Activated naive CD4-positive, alpha-beta T cell (primary cell): ENCODE data around the gene EIF3L.

Experiments
- DNase-seq, 4 experiments: peaks; one replicate each; lab custom pipeline; 2025; lab: John Stamatoyannopoulos, UW

EIF3L gene

GRCh38 chr22:37854946-37855345 is 5.7 kb downstream of the EIF3L start:
- DNase-seq, result no peak

DNA sequence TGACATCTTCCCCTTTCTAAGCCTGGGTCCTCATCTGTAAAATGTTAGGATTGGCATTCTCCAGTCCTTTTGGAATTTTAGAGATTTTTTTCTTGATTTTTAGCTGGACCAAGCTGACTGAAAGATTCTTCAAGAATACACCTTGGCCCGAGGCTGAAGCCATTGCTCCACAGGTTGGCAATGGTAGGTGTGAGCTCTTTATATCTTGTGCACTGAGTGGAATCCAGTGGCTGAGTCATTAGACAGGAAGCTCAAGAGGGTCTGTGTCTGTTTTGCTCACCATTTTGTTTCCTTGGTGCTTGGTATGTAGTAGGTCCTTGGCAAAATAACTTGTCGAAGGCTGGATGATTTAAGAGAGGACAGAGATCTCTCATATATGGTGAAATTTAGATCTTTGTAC is 6.2 kb downstream of the EIF3L start:
- DNase-seq, result no peak

DNA sequence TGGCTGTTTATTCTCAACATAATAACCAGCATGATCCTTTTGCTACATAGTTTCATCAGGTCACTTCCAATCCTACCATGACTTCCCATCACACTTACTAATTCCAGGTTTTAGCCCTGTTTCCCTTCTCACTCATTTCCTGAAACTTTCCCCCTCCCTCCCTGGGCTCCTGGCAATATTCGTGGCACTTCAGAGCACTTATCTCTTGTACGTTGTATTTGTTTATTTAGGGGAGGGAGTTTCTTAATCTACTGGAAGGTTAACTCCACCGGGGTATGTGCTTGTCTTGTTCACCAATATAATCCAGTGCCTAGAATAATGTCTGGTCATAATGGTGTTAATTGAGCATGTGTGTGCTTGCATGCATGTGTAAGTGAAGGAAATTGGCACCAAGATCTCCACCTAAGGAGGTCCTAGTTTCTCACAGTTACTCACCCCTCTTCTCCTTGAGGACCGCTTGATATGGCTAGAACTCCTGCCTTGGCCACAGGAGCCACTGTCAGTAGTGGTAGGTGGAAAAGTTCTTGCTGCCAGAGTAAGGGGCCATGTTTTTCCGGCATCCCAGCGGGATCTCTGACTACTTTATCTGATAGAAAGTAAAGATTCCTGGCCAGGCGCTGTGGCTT is 11.7 kb downstream of the EIF3L start:
- DNase-seq, result no peak

GRCh38 chr22:37862570-37863325 is 13.5 kb downstream of the EIF3L start:
- no peak for DNase-seq

DNA sequence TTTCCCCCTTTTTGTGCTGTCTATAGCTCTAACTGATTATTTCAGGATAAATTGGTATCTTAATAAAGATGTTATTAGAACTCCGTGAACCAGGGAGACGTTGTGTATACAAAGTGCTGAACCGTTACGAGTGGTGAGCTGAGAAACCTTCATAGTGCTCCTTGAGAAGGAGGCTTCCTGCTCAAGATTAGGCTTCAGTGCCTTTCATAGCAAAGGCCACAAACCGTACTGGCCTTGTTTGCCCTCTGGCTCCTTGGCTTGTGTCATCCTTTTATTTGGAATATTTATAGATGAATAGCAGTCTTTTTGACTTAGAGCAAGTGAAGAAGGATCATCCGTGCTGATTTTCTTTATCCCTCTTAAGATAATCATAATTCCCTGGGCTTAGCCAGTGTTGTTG is 16.3 kb downstream of the EIF3L start:
- no peak for DNase-seq

- DNase-seq, result no peak
These were observed 21.1 kb downstream of the EIF3L start for GRCh38 chr22:37870273-37870672.

GRCh38 chr22:37880668-37881440 is 31.6 kb downstream of the EIF3L start:
- DNase-seq, result no peak

GRCh38 chr22:37884420-37884819 is 35.2 kb downstream of the EIF3L start:
- no peak for DNase-seq

GRCh38 chr22:37887584-37888378 is 38.6 kb downstream of the EIF3L start:
- DNase-seq, result no peak

- DNase-seq, result no peak
These were observed 42.7 kb downstream of the EIF3L start for GRCh38 chr22:37891926-37892325.

GRCh38 chr22:37892566-37893335 is 43.5 kb downstream of the EIF3L start:
- no peak for DNase-seq

DNA sequence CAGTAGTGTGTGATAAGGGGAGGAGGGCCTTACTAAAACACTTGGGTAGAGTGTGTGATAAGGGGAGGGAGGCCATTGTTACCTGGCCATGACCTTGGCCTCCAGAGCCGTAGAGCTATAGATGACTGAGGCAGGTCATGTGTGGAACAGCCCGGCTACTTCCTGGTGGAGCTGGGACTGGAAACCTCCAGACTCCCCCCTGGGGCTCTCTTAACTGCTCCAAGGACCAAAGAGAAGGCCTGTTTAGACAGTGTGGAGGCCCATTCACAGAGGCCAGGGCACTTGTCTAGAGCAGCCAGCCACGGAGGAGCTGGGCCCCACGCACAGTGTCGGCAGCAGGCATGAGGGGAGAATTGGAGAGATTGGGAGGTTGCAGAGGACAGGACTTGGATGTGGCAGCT is 44.4 kb downstream of the EIF3L start:
- DNase-seq, result no peak

GRCh38 chr22:37894939-37895670 is 45.9 kb downstream of the EIF3L start:
- DNase-seq, result no peak

DNA sequence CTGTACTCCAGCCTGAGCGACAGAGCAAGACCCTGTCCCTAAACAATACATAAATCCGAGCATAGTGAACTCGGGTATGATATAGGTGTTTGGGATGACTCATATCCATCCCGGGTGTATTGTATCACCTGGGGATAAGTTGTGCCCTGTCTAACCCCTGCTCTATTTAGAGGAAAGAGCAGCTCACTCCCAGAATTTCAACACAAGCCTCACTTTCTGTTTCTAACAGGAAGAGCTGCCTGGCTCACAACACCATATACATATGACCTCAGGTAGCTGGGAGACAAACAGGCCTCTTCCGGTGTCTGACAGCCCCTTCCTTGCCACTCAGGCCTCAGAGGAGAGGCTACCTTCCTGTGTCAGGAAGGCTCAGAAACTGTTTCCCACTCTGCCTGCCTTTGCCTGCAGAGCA is 47.0 kb downstream of the EIF3L start:
- DNase-seq, result peak in 1 of 4 experiments; percentile 16

DNA sequence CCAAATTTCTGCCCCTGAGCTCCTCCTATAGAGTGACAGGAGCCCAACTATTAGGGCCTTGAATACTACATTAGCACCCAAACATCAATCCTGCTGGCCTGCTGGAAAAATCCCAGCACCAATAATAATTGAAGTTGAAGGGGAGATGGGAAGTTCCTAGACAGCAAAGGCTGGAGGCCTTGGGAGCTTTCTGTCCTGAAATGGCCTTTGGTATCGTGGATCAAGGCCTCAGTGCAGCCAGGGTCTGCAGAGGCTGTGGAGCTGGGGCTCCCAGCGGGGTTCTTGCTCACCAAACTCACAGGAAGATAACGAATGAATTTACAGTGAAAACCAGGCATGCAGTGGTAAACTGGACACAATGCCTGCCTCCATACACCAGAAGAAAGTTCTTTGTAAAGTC is 47.7 kb downstream of the EIF3L start:
- no peak for DNase-seq

DNA sequence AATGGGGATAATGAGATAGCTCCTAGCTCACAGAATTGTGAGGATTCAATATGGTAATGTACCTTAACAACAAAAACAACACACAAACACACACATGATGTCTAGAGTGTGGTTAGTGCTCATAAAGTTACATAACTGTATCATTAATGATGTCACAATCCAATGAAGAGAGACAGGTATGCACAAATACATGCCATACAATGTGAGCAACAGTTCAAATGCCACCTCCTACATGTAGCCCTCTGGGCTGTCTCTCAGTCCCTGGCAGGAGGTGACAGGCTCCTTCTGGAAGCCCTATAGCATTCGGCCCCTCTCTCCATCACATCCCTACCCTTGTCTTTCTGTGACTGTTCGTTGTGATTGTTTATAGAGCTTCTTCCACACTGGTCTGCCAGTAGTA is 48.6 kb downstream of the EIF3L start:
- no peak for DNase-seq

DNA sequence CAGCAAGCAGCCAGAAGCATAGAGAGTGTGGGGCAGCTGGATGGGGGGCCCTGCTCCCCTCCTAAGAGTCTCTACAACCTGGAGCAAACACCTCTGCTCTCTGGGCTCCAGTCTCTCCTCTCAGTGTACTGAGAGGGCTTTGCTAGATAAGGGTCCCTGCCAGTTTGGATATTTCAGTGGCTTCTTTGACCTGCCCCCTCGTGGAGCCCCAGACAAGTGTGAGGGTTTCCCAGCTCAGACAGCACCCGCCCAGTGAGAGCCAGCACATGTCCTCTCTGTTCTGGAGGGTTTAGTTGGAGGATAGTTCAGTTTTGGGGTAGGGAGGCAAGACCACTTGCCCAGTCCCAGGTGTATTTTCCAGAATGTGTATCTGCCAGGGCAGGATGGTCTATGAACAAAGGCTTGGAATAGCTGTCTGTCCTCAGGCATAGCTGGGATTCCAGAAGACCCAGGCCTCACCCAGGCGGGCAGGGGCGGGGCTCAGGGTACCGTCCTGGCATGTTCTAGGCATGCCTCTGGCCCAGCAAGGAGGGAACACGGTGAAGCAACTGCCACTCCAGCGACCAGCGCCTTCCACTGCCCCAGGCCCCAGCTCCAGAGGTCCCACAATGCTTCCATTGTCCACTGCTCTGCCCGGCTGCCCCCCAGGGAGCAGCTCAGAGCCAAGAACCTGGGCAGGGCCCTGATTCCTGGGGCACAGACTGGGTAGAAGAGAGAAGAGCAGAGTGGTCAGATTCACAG is 49.4 kb downstream of the EIF3L start:
- DNase-seq, result no peak

- DNase-seq, result no peak
These were observed 55.6 kb downstream of the EIF3L start for GRCh38 chr22:37904572-37905533.
